BJ (cell line): ENCODE measurements around the gene OGDHL. TPM values are rescaled to one million over a fixed set of nuclear protein-coding genes. Genes with fewer than 3 reads are reported as not detected.

Experiments used
- CTCF ChIA-PET: fragments of 350-600 bp; formaldehyde crosslinking; extraction: SDS; loops from one replicate; lab custom pipeline; 2021; ENCODE audit warnings: antibody characterized with exemption, inconsistent platforms; lab: Yijun Ruan, JAX
- POLR2A ChIA-PET: fragments of 300-600 bp; sonication (Branson Sonifier 250); formaldehyde crosslinking; extraction: SDS; loops from one replicate; lab custom pipeline; 2021; ENCODE audit warnings: antibody characterized with exemption; lab: Charles Lee
- DNase-seq: peaks from one replicate; pipeline ENCODE4 v3.0.0-alpha.2; 2011; ENCODE audit warnings: low read depth
- H3K27me3 ChIP-seq: 2 replicates; pipeline ENCODE4 v1.6.0; 2011; ENCODE audit warnings: low read length; ENCODE audit not compliant: control insufficient read depth, insufficient read depth
- H3K36me3 ChIP-seq: 2 replicates; pipeline ENCODE4 v1.5.1; 2011; ENCODE audit warnings: low read length; ENCODE audit not compliant: control insufficient read depth, insufficient read depth
- H3K4me3 ChIP-seq: 2 replicates; pipeline ENCODE4 v1.5.1; 2011; ENCODE audit warnings: low read depth, mild to moderate bottlenecking, control low read depth, low read length
- CTCF ChIP-seq: IDR thresholded peaks from 2 replicates; pipeline ENCODE4 v1.5.1; 2011; ENCODE audit warnings: low read depth, mild to moderate bottlenecking, control low read depth, inconsistent platforms, low read length, moderate library complexity; ENCODE audit not compliant: insufficient read depth
- polyA plus RNA-seq: library from polyadenylated mRNA; depleted of rRNA; stranded (reverse); fragments of >200 nt; gene quantifications from 2 replicates; pipeline ENCODE4 v1.2.3, GENCODE V29; 2011

OGDHL gene
- polyA plus RNA-seq, 1 experiment: 0.16 TPM

- ChIA-PET POLR2A (no interaction called here), CTCF (no interaction called here)
- no peak overlapping the region for H3K4me3 ChIP-seq
- H3K36me3 ChIP-seq: no peaks in the 10 kb centered on the region
- DNase-seq: no peak
- no peak for TF ChIP-seq CTCF
- H3K27me3 ChIP-seq: peaks cover 11% of the 10 kb centered on the region; the same call in 1 of the 2 replicates
Measured at GRCh38 chr10:49700997-49701396, 61.1 kb downstream of the OGDHL start.

GRCh38 chr10:49700211-49700610 is 61.9 kb downstream of the OGDHL start:
- Histone ChIP-seq H3K36me3 (no peaks in the 10 kb centered on the region), H3K27me3 (peaks cover 13% of the 10 kb centered on the region; the same call in 1 of the 2 replicates), H3K4me3 (no peak overlapping the region)
- ChIA-PET POLR2A (no interaction called here), CTCF (no interaction called here)
- no peak for DNase-seq
- no peak for TF ChIP-seq CTCF

- CTCF ChIA-PET: interaction anchor here (0.6 to 0.7 kb wide), 2 partner anchors 30 to 610 kb away, joined by 3 read pairs; no protein-coding TSS in a partner anchor
- POLR2A ChIA-PET: no interaction called here
- H3K4me3 ChIP-seq: no peak overlapping the region
- TF ChIP-seq CTCF: no peak
- peaks cover 13% of the 10 kb centered on the region; the same call in 1 of the 2 replicates for H3K27me3 ChIP-seq
- H3K36me3 ChIP-seq: no peaks in the 10 kb centered on the region
- DNase-seq: no peak
Measured at GRCh38 chr10:49698679-49699078, 63.4 kb downstream of the OGDHL start.

GRCh38 chr10:49696311-49696710 is 65.8 kb downstream of the OGDHL start:
- Histone ChIP-seq H3K36me3 (no peaks in the 10 kb centered on the region), H3K27me3 (peaks cover 15% of the 10 kb centered on the region), H3K4me3 (no peak overlapping the region)
- no peak for TF ChIP-seq CTCF
- no peak for DNase-seq
- POLR2A ChIA-PET: no interaction called here
- CTCF ChIA-PET: no interaction called here

GRCh38 chr10:49694466-49694865 is 67.7 kb downstream of the OGDHL start:
- Histone ChIP-seq H3K27me3 (peaks cover 20% of the 10 kb centered on the region), H3K4me3 (no peak overlapping the region), H3K36me3 (no peaks in the 10 kb centered on the region)
- ChIA-PET POLR2A (no interaction called here), CTCF (interaction anchor here (0.7 kb wide), 1 partner anchor 402 kb away, joined by 3 read pairs; no protein-coding TSS in a partner anchor)
- DNase-seq: no peak
- no peak for TF ChIP-seq CTCF
